G401.6 (cell line): ENCODE data around the gene NANOS1.

Source experiments
- FAIRE-seq: peaks from 2 replicates; lab custom pipeline; 2012; peaks lifted over from hg19 to GRCh38; lab: Jason Lieb, UNC

The NANOS1 gene

GRCh38 chr10:119029613-119030420 is at the start of gene NANOS1:
NANOS1 (plus strand) TSS chr10:119029714; CDS start chr10:119029802, 88 bp downstream.
- no peak for FAIRE-seq

DNA sequence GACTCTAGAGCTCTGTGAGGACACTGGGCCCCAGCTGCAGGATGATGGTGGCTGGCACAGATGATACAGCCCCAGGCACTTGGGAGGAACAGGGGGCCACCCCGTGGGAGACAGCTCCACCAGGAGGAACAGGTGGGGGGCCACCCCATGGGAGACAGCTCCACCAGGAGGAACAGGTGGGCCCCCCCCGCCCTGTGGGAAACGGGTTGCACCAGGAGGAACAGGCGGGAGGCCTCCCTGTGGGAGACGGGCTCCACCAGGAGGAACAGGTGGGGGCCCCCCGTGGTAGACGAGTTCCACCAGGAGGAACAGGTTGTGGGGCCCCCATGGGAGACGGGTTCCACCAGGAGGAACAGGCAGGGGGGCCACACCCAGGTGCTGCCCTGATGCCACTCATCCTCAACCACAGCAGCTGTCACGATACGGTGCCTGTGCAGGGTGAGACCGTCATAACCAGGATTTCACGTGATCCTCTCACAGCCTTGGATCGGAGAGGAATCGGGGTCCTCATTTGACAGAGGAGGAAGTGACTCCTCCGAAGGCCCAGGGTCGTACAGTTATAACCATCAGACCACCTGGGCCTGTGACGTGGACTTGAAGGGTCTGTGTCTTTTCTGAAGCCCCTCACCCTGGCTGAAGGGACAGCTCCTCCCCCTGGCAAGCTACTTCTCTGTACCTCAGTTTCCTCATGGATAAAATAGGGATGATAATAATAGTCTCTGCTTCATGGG is 49.2 kb upstream of the NANOS1 start:
- FAIRE-seq = no peak

DNA sequence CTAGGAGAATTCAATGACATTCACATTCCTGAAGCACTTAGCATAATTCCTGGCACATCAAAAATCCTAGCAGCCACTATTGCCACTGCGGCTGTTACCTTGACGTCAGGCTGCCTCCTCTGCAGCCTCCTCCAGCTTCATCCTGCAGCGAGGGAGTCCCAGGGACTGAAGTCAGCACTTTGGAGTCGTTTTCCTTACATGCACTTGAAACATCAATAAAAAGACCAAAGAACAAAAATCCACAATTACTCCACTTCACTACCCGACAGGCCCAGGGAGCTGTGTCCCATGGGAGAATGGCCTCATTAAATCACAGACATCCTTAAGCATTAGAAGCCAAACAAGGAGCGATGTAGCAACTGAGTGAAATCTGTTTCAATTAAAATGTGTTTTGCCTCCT is 48.6 kb upstream of the NANOS1 start:
- FAIRE-seq = no peak

- FAIRE-seq = no peak
These were observed 47.6 kb upstream of the NANOS1 start for GRCh38 chr10:118981946-118982345.

GRCh38 chr10:118982366-118982765 is 47.1 kb upstream of the NANOS1 start:
- no peak for FAIRE-seq

DNA sequence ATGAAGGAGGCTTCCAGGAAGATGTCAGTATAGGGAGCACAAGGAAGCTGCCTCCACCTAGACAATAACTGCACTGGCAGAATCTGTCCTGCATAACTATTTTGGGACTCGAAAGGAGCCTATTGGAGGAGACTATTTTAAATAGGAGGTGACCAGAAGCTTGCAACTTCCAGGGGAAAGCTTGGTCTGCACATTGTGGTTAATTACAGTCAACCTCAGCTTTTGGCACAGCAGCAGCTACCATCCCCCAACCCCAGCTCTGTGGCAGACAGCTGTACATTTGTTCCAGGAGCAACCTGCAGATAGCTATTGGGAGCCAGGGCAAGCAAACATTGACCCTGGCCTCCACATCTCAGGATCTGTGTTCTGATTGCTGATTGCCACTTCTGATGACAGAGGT is 46.3 kb upstream of the NANOS1 start:
- FAIRE-seq = no peak

DNA sequence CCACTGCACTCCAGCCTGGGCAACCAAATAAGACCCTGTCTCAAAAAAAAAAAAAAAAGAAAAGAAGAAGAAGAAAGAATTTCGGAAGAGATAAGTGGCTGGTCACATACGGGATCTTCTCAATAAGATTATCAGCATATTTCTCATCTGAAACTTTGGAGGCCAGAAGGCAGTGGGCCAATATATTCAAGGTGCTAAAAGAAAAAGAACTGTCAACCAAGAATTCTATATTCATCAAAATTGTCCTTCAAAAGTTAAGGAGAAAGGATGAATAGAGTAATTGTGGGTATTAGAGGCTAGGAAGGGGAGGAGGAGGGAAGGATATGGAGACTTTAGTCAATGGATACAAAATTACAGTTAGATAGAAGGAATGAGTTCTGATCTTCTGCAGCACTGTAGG is 43.9 kb upstream of the NANOS1 start:
- FAIRE-seq = no peak

GRCh38 chr10:118986815-118987790 is 42.4 kb upstream of the NANOS1 start:
- FAIRE-seq = no peak

GRCh38 chr10:118990326-118990725 is 39.2 kb upstream of the NANOS1 start:
- FAIRE-seq = no peak

DNA sequence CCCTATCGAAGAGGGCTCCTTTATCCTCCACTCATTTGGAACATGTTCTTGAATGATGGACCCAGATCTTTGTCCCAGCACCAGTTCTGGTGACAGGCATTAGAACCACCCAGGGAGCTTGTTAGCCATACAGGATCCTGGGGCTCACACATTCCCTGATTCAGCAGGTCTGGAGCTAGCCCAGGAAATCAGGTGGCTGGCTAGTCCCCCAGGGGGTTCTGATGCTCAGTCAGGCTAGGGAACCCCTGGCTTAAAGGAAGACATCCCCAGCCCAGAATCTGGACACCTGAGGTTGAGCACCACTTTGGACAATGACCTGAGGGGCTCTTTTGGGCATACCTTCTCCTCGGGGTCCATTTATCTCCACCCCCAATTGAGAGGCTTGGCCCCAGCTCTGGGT is 37.0 kb upstream of the NANOS1 start:
- no peak for FAIRE-seq

DNA sequence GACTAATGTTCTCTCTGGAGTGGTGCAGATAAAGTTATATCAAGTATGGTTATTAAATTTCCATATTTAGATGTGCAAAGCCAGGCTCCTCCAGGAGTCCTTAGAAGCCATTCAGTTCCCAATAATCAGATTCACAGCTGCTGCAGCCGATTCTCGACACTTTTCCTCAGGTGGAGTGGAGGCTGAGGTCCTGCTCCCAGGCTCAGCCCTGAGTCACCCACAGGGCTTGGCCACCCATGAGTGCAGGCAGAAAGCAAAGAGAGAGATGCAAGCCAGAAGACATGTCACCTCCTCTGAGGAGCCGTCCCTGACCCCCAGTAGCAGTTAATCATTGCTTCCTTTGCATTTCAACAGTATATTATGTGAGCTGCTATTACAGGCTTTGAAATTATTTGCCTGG is 36.3 kb upstream of the NANOS1 start:
- FAIRE-seq = no peak

- no peak for FAIRE-seq
These were observed 35.2 kb upstream of the NANOS1 start for GRCh38 chr10:118994321-118994720.

DNA sequence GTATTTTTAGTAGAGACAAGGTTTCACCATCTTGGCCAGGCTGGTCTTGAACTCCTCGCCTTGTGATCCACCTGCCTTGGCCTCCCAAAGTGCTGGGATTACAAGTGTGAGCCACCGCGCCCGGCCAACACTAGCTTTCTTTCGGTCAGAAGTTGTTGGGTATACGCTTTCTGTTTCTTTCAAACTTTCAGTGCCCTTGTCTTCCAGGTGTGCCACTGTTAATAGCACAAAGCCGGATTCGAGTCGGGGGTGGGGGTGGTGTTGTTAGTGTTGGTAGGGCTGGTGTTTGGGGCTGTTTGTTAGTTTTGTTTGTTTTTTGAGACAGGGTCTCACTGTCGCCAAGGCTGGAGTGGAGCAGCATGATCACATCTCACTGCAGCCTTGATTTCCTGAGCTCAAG is 33.8 kb upstream of the NANOS1 start:
- FAIRE-seq = no peak

DNA sequence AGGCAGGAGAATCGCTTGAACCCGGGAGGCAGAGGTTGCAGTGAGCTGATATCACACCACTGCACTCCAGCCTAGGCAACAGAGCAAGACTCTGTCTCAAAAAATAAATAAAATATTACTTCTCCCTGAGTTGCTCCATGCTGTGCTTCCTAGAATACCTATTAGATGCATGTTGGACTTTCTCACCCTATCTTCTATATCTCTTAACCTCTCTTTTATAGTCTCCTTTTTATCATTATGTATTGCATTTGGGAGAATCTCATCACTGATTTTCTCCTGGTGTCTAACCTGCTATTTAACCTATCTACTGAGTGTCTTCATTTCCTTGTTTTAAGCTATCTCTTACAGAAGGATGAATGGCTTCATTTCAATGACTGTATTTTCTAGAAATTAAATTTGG is 32.1 kb upstream of the NANOS1 start:
- no peak for FAIRE-seq

GRCh38 chr10:118998183-118998582 is 31.3 kb upstream of the NANOS1 start:
- FAIRE-seq = no peak

- no peak for FAIRE-seq
These were observed 27.6 kb upstream of the NANOS1 start for GRCh38 chr10:119001717-119002500.

DNA sequence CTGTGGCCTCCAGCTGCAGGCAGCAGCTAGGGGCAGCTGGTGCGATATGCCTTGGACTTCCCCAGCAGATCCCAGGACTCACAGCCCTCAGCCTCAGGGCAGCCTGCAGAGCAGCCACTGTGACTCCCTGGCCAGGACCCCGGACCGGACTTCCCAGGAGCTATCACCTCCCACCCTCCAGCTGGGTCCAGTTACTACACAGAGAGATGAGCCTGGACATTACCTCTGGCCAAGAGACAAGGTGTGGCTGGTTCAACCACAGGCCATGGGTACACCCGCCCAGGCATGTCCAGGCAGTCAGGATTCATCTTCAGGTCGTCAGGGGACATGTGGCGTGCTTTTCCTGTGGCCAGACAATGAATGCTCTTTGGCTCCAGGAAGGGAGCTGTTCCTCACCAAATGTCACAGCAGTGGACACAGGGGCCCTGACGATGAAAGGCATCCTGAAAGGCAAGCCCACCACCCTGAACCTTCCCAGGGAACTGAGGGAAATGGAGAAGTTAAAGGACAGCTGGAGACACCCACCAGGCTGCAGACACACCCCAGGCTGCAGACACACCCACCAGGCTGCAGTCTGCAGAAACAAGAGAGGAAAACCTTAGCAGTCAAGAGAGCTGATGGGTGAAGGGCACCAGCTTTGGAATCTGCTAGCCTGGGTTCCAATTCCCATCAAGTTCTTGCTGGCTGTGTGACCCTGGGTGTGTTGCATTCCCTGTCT is 25.8 kb upstream of the NANOS1 start:
- no peak for FAIRE-seq

GRCh38 chr10:119005362-119006043 is 24.0 kb upstream of the NANOS1 start:
- FAIRE-seq = no peak

GRCh38 chr10:119006451-119007210 is 22.9 kb upstream of the NANOS1 start:
- no peak for FAIRE-seq

GRCh38 chr10:119007211-119007574 is 22.3 kb upstream of the NANOS1 start:
- no peak for FAIRE-seq
